Adrenal gland (tissue), 5 donors: ENCODE measurements around the gene SZRD1.

Experiments
- POLR2A ChIP-seq, 2 donors: fragments of 450-650 bp; IDR thresholded peaks; one replicate each; pipeline ENCODE4 v1.6.1; 2017; ENCODE audit warnings: antibody characterized with exemption in 2 of 2, mild to moderate bottlenecking in 2 of 2, moderate library complexity in 1 of 2
- TF ChIP-seq, protein P1 (sequence below), 6 experiments: fragments of 450-650 bp in 4 of 6; fragments of 200-600 bp in 2 of 6; sonication (generic) in 1 of 6; IDR thresholded peaks; 1 replicate in 5 of 6; 2 replicates in 1 of 6; pipeline versions ENCODE4 v1.5.1 to v1.8.0; 2016 to 2021; ENCODE audit warnings: antibody characterized with exemption in 6 of 6, mild to moderate bottlenecking in 2 of 6, moderate library complexity in 1 of 6
- donor health status: DM: no; HTN: no; CAD: no.

DNA sequence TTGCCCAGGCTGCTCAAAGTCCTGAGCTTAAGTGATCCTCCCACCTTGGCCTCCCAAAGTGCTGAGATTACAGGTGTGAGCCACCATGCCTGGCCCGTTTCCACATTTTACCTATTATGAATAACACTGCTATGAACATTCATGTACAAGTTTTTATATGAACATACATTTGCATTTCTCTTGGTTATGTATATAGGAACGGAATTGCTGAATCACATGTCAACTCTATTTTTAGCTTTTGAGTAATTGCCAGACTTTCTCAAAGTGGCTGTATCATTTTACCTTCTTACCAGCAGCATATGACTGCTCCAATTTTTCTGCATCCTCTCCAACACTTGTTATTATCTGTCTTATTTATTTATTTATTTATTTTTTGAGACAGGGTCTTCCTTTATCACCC, 67.5 kb downstream of the SZRD1 start:
- TF ChIP-seq, protein P1, sequence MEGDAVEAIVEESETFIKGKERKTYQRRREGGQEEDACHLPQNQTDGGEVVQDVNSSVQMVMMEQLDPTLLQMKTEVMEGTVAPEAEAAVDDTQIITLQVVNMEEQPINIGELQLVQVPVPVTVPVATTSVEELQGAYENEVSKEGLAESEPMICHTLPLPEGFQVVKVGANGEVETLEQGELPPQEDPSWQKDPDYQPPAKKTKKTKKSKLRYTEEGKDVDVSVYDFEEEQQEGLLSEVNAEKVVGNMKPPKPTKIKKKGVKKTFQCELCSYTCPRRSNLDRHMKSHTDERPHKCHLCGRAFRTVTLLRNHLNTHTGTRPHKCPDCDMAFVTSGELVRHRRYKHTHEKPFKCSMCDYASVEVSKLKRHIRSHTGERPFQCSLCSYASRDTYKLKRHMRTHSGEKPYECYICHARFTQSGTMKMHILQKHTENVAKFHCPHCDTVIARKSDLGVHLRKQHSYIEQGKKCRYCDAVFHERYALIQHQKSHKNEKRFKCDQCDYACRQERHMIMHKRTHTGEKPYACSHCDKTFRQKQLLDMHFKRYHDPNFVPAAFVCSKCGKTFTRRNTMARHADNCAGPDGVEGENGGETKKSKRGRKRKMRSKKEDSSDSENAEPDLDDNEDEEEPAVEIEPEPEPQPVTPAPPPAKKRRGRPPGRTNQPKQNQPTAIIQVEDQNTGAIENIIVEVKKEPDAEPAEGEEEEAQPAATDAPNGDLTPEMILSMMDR (IDR thresholded peaks at IDR 0.05): no peak
- TF ChIP-seq POLR2A (IDR thresholded peaks at IDR 0.05): no peak
